ENCODE results near the gene PUS1.

- TF ChIP-seq EZH2phosphoT487 (IDR thresholded peaks at IDR 0.05; ENCODE audit: low read depth): no peak
- TF ChIP-seq, protein P1, sequence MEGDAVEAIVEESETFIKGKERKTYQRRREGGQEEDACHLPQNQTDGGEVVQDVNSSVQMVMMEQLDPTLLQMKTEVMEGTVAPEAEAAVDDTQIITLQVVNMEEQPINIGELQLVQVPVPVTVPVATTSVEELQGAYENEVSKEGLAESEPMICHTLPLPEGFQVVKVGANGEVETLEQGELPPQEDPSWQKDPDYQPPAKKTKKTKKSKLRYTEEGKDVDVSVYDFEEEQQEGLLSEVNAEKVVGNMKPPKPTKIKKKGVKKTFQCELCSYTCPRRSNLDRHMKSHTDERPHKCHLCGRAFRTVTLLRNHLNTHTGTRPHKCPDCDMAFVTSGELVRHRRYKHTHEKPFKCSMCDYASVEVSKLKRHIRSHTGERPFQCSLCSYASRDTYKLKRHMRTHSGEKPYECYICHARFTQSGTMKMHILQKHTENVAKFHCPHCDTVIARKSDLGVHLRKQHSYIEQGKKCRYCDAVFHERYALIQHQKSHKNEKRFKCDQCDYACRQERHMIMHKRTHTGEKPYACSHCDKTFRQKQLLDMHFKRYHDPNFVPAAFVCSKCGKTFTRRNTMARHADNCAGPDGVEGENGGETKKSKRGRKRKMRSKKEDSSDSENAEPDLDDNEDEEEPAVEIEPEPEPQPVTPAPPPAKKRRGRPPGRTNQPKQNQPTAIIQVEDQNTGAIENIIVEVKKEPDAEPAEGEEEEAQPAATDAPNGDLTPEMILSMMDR (IDR thresholded peaks at IDR 0.05; ENCODE audit: low read depth, low read length): no peak
These were observed 57.8 kb downstream of the PUS1 start for GRCh38 chr12:131986910-131987309.
